Measurements from ENCODE around the gene AFG1L. TPM values are rescaled to one million over a fixed set of nuclear protein-coding genes. Genes with fewer than 3 reads are reported as not detected.
"Not testable (repeated sequence)": the region's sequence is repeated elsewhere in the genome, so short reads cannot be mapped to it uniquely, and the experiment has no call there.

The AFG1L gene
- total and polyA plus RNA-seq, 7 donors: 2.4 to 10.4 (median 5.4) TPM

- intact Hi-C loops (cut with DNase I): no loop called here
- WGBS, 3 donors: 30 to 34% (median 32%) methylated on average over 3 of the region's 3 CpGs
- no peaks in the 10 kb centered on the region for H3K36me3 ChIP-seq (ENCODE audit: insufficient read depth in 1 of 2, low read depth in 1 of 2)
- no peaks in the 10 kb centered on the region for H3K4me1 ChIP-seq
- no peaks in the 10 kb centered on the region for H3K9me3 ChIP-seq
- ATAC-seq (no peak), DNase-seq (no peak)
- H3K27me3 ChIP-seq (ENCODE audit: insufficient read depth in 3 of 3, low read length in 2 of 3): no peaks in the 10 kb centered on the region
- H3K27ac ChIP-seq: no peak overlapping the region
- H3K4me3 ChIP-seq: no peak overlapping the region
- no peak for TF ChIP-seq CTCF (IDR thresholded peaks at IDR 0.05)
These were observed 108.4 kb downstream of the AFG1L start for GRCh38 chr6:108403236-108403635.

GRCh38 chr6:108406943-108407342 is 112.1 kb downstream of the AFG1L start:
- no peaks in the 10 kb centered on the region for H3K36me3 ChIP-seq (ENCODE audit: insufficient read depth in 1 of 2, low read depth in 1 of 2)
- WGBS, 3 donors: 63 to 77% (median 72%) methylated on average over 2 of the region's 2 CpGs
- H3K27ac ChIP-seq: no peak overlapping the region
- TF ChIP-seq CTCF (IDR thresholded peaks at IDR 0.05): no peak
- H3K9me3 ChIP-seq: no peaks in the 10 kb centered on the region
- no peaks in the 10 kb centered on the region for H3K4me1 ChIP-seq
- DNase-seq (no peak), ATAC-seq (no peak)
- H3K4me3 ChIP-seq: no peak overlapping the region
- intact Hi-C loops (cut with DNase I): no loop called here
- no peaks in the 10 kb centered on the region for H3K27me3 ChIP-seq (ENCODE audit: insufficient read depth in 3 of 3, low read length in 2 of 3)

GRCh38 chr6:108407904-108408827 is 113.3 kb downstream of the AFG1L start:
- H3K36me3 ChIP-seq (ENCODE audit: insufficient read depth in 1 of 2, low read depth in 1 of 2): no peaks in the 10 kb centered on the region
- WGBS, 3 donors: 54 to 81% (median 76%) methylated on average over 3 of the region's 3 CpGs
- TF ChIP-seq CTCF (IDR thresholded peaks at IDR 0.05): no peak
- no peak for ATAC-seq
- no peak for DNase-seq
- intact Hi-C loops (cut with DNase I): no loop called here
- H3K27me3 ChIP-seq (ENCODE audit: insufficient read depth in 3 of 3, low read length in 2 of 3): no peaks in the 10 kb centered on the region
- H3K4me1 ChIP-seq: no peaks in the 10 kb centered on the region
- H3K9me3 ChIP-seq: no peaks in the 10 kb centered on the region
- no peak overlapping the region for H3K27ac ChIP-seq
- no peak overlapping the region for H3K4me3 ChIP-seq

GRCh38 chr6:108408861-108409260 is 114.0 kb downstream of the AFG1L start:
- Histone ChIP-seq H3K27ac (no peak overlapping the region), H3K36me3 (ENCODE audit: insufficient read depth in 1 of 2, low read depth in 1 of 2) (no peaks in the 10 kb centered on the region), H3K4me3 (no peak overlapping the region), H3K27me3 (ENCODE audit: insufficient read depth in 3 of 3, low read length in 2 of 3) (no peaks in the 10 kb centered on the region), H3K4me1 (no peaks in the 10 kb centered on the region), H3K9me3 (no peaks in the 10 kb centered on the region)
- WGBS, 3 donors: 76 to 81% (median 79%) methylated on average over 3 of the region's 3 CpGs
- ATAC-seq: no peak
- intact Hi-C loops (cut with DNase I): no loop called here
- TF ChIP-seq CTCF (IDR thresholded peaks at IDR 0.05): no peak
- no peak for DNase-seq

- H3K27me3 ChIP-seq (ENCODE audit: insufficient read depth in 3 of 3, low read length in 2 of 3); intact Hi-C loops (cut with DNase I); H3K9me3 ChIP-seq; ATAC-seq; DNase-seq; H3K4me3 ChIP-seq; H3K27ac ChIP-seq; H3K36me3 ChIP-seq (ENCODE audit: insufficient read depth in 1 of 2, low read depth in 1 of 2); H3K4me1 ChIP-seq: not testable (repeated sequence)
- WGBS, 3 donors: 89 to 95% (median 92%) methylated on average over 4 to 5 of the region's 5 CpGs
These were observed 121.4 kb downstream of the AFG1L start for GRCh38 chr6:108416047-108416833.
